ENCODE measurements around the gene SMAD2.
"Not testable (repeated sequence)": the region's sequence is repeated elsewhere in the genome, so short reads cannot be mapped to it uniquely, and the experiment has no call there.

SMAD2 gene

DNA sequence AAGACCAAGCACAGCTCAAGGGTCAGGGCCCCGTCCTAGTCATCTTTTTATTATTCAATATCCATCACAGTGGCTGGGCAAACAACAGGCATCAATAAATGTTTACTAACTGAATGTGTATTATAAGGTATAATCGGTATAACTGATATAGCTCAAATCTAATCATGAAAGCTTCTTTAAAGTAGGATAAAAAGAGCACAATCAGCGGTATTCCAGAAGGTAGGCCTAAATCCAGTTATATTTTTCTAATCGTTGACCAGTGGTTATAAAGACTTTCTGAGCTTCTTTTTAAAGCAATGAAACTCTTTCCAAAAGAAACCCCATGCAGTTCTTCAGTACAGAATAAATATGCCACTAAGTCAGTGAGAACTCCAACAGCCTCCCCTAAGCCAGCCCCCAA is 92.1 kb downstream of the SMAD2 start:
- DNase-seq = no peak

DNA sequence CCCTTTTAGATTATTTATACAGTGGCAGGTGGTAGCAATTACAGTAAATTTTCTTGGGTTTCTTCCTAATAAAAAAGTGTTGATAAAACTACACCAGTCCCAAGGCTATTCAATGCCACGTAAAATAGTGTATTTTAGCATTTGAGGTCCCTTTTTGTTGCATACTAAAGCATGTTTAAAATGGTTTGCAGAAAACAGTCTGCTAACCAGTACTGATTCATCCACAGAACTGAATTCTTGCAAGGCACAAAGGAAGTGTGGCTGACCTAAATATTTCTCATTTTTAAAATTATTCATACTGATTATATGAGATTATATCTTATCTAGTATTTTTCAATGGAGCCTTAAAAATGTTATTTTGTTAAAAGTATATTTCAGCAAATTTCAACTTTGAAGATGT is 98.1 kb downstream of the SMAD2 start:
- no peak for DNase-seq

DNA sequence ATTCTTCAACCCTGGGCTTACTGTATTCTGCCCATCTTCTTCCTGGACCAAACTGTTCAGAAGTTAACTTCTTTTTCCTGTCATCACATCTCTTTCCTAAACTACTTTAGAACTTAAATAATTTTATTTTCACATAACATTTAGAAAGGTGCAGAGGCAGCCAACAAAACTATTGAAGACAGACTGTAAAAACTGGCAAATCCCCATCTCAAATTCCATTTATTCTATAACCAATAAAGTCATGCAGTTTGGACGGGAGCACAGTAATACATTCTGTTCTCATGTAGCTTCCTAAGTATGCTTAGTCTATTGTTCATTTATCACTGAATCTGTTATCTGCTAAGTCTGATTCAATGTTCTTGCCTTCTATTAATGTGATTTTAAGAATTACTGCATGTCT is 99.1 kb downstream of the SMAD2 start:
- no peak for DNase-seq

DNA sequence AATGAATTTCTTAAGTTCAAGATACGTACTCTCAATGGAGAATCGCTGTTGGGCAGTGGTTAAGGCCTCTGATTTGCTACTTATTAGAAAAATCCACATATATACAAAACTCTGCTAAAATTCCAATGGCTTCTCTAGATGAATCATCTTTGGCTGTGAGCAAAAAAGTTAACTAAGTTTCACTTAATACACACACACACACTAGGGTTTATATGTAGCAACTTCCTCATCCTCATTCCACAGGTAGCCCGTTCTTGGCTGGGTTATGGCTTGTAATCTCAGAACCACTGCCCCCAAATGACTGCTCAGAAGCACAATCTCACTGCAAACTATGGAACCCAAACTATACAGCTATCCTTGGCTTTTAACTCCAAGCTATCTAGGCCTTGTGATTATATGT is 99.7 kb downstream of the SMAD2 start:
- no peak for DNase-seq

DNA sequence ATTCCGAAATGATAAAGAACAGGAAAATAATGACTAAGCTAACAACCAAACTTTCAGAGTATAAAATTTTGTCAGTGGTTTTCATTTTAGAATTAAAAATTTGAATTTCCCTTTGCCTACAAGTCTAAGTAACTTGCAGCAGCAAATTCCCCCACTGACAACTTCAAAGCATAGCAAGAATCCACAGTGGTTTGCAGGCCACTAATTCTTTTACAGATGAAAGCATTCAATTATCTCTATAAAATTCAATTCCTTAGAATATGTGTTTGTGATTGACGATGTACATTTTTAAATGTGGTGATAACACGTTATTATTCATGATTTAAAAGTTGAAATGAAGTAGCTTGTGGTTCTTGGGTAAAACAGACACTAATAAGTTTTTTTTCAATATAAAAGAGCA is 100.6 kb downstream of the SMAD2 start:
- DNase-seq = no peak

DNA sequence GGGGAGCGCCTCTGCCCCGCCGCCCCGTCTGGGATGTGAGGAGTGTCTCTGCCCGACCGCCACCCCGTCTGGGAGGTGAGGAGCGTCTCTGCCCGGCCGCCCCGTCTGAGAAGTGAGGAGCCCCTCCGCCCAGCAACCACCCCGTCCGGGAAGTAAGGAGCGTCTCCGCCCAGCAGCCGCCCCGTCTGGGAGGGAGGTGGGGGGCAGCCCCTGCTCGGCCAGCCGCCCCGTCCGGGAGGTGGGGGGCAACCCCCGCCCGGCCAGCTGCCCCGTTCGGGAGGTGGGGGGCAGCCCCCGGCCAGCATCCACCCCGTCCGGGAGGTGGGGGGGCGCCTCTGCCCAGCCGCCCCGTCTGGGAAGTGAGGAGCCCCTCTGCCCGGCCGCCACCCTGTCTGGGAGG is 102.4 kb downstream of the SMAD2 start:
- DNase-seq = not testable (repeated sequence)

DNA sequence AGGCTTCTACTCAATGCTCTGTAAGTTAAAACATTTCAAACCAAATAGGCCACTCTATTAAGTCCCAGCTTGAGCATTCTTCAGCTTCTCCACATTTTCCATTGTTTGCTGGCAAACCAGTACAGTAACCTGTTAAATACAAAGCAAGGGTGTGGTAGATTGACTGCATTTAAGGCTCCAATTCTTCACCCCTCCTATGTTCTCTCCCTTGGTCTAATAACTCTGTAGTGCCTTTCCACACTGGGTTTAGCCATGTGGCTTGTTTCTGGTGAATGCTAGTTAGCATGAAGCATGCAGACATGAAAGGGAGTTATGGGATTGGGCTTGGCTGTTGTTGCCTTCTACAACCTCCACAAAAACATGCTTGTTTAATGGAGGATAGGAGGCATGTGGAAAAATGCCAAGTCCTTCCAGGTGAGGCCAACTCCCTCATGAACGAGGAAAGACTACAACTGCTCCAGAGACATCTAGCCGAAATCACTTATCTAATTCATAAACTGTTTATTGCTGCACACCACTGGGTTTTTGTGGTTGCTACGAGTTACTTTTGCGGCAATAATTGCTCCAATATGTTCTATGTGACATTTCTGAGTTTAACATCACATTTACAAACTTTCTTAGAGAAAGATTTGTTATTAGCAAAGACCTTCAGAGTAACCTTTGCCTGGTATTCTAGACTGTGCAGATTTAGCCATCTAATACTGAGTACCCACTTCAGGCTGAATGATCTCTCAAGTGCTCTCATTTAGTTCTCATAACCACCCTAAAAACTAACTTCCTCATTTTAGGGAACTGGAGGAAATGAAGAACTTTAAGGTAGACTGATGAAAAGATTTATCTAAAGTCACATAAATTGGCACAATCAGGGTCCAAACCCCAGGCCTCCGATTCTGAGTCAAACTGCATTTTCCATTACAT is 104.0 kb downstream of the SMAD2 start:
- no peak for DNase-seq

DNA sequence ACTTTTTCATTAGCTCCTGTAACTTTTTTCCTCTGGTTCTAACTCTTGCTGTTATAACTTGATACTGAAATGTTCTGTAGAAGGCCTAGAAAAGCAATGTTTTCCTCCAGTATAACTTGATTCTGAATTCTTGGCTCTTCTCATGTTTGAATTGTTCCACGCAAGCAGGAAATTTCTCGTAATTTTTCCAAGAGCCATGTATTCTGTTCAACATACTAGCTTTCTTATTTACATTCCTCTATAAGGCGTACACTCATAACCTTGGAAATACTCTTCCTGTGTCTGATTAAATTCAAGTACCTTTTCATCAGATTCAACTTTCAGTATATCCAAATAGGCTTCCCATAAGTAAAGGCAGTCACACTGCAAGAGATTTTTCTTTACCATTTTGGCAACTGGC is 109.1 kb downstream of the SMAD2 start:
- DNase-seq = no peak

DNA sequence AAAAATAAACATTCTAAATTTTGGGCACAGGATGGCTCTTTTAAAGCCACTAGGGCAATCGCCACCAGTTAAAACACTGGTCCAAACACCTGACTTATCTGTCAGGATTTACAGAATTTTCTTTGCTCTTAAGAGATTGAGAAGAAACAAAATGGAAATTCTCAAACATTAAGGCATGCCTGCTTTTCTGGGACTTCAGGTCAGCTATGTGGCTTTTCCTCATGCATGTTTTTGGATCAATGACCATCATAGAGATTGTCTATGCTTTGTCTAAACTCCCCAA is 112.7 kb downstream of the SMAD2 start:
- no peak for DNase-seq

DNA sequence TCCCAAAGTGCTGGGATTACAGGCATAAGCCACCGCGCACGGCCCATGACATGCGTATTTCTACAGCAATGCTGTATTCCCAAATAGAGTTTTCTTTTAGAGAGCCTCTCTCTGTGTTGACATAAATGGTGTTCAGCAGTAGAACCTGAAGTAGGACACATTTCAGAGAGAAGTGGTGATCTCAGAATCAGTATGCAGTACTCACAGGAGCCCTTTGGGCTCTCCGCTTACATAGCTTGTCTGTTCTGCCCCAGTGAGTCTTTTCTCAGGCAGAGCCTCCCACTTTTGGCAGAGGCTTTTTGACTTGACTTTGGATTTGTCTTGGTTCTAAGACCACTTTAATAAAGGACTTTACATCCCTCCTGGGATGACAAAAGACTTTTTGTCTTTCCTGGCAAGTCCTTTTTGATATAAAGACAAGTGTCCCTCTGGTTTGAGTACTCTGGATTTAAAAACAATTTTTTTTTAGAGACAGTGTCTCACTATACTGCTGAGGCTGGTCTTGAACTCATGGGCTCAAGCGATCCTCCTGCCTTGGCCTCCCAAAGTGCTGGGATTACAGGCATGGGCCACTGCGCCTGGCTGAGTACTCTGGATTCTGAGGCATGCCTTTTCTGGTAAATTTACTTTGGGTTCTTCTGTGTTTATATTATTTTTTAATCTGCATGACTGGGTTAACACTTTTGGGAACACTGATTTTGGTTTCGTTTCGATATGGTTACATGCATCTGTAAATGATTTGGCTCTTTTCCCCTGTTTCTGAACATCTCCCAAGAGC is 113.3 kb downstream of the SMAD2 start:
- no peak for DNase-seq

DNA sequence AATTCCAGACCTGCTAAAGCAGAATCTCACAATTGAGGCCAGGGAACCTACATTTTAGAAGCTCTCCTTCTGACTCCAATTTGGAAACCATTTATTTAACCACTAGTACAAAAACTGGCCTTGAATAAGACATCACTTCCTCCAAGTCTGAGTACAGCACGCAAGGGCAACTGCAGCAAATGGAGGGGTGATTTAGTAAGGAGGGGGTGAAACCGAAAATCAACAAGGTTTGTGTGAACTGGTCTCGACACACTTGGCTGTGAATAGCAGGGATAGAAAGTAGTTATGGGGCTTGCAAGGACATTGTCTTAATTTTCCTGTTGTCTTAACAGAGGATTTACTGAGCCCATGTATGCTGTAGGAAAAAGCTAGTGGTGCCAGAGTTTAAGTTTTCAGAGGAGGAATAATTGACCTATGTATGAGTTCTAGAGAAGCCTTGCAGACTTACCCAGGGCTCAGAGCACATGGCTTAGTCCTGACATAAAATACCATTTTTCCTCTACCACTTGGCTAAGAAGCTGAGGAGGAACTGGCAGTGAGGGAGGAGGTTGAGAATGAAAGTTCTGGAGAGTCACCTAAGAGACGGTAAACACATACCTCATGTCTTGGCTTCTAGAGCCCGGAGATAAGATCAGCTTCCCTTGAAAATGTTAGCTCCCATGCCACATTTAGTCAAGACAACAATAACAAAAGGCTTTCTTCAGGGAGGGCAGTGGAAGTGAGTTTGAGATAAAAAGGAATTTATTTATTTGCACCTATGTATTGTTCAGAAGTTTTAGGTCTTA is 114.8 kb downstream of the SMAD2 start:
- DNase-seq = no peak

DNA sequence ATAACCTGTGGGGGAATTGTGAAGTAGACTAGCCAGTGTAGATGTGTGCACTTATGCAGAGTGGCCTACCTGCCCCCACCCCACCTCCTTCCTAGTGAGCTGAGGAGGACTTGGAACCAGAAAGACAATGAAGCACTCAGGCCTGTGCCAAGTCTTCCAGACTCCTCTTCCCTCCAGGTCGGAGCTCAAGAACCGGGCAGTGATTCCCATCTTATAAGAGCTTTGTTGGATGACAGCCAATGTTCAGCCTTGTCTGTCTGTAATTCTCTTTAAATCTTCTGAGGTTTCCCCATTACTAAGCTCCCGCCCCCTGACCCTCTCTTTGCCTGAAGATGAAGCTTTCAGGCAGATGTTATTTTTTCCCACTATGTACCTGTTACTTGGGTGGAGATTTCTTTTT is 121.0 kb downstream of the SMAD2 start:
- DNase-seq = no peak

DNA sequence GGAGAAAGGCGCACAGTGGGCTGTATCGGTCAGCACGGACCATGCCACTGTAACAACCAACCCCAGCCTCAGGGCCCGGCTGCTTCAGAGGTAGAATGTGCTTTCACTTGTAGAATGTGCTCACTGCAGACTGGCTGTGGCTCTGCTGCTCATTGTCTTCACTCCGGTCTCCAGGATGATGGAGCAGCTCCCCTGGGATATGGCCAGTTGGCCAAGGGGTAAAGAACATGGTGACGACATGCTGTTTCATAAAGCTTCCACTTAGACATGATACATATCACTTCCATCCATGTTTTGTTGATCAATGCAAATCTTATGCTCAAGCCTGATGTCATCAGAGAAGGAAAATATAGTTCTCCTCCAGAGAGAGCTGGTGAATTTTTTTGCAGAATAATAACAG is 127.7 kb downstream of the SMAD2 start:
- no peak for DNase-seq

DNA sequence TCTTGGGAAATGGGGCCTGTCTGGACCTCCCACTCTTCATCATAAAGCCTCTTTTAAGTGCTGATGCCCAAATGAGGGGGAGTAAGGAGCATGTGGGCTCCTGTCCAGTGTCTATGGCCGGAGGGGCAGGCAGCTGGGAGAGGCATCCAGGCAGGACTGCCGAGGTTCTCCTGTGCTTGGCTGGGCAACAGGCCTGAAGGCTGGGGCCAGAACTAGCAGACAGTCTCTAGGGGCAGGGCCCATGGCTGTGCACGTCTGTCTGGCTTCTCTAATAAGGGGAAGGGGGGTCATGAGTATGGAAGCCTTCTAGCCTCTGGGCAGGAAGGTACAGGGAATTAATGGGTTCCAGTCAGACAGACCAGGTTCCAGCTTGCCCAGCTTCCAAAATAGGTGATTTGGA is 128.6 kb downstream of the SMAD2 start:
- DNase-seq = no peak

DNA sequence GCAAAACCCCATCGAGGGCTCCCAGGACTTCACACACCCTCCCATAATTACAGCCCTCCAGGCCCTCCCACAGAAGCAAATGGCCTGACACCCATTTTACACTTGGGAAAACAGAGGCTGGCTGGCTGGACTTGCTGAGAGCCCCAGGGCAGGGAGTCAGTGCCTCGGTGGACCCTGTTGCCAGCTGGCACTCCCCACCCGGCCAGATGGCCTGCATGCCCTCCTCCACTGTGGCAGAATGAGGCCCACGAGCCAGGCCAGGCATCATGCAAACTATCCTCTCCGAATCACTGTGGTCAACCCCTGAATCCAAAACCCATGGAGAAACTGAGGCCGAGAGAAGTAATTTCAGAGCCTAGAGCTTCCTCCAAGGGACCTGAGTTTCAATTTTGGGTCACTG is 129.7 kb downstream of the SMAD2 start:
- DNase-seq = no peak

DNA sequence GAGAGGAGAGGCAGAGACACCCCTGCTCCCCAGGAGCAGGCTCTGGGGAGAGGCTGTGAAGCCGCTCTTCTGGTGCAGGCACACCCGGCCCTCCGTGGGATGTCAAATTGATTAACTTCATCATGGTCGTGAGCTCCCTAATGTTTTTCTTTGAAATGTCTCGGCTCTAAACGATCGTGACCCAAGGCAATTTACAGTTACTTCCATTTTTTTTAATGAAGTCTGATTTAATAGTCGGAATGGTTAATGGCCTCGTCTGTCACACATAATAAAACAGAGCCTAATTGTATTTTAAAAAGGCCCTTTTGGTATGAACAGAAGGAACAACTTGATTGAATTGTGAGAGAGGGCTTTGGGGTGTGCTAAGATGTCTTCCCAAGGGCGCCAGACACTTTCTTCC is 130.2 kb downstream of the SMAD2 start:
- DNase-seq = no peak

DNA sequence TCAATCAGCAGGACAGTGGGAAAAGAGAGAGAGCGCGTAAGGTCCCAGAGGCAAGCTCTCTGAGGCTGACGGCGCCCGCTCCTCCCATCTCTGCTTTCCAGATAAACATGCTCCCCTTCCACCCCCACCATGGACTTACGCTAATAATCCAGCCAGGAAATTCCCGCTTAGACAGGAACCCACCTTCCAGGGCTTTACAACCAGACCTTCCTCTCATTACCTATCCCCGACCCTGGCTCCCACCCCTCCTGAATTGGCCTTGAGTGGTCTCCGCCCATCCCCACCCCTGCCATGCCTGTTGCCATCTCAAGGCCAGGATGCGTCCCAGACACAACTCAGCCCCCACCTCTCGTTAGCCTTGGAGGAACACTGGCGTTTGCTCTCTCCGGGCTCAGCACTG is 131.1 kb downstream of the SMAD2 start:
- no peak for DNase-seq

DNA sequence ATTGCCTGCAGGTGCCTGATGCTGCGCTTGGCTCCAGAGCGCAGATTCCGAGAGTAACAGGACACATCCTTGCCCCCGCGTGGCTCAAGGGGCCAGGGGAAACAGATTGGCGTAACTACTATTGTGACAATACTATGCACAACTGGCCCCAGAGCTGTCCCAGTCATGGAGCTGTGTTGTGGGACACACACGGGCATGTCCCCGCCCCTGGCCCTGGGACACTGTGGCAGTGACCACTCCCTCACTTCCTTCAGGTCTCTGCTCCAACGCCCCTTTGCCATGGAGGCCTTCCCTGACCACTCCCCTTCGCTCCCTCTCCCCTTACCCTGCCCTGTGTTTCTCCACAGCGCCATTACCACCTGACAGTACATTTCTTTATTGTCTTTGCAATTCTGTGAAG is 132.1 kb downstream of the SMAD2 start:
- DNase-seq = no peak

DNA sequence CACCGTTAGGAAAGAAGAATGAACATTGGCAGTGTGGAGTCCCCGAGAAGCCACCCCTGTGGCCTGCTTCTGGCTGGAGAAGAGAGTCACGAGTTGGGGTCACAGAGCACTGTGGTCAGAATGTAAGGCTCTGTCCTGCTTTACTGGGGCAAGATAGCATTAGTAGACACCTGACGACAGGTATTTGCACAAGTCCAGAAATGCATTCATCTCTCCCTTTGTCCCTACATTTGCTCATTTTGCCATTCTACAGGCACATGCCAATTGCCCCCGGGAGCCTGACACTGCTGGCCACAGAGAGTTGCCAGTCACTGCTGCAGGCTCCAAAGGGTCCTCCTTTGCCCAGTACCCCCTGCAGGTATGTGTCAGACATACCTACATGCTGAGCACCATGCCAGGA is 133.3 kb downstream of the SMAD2 start:
- DNase-seq = no peak

DNA sequence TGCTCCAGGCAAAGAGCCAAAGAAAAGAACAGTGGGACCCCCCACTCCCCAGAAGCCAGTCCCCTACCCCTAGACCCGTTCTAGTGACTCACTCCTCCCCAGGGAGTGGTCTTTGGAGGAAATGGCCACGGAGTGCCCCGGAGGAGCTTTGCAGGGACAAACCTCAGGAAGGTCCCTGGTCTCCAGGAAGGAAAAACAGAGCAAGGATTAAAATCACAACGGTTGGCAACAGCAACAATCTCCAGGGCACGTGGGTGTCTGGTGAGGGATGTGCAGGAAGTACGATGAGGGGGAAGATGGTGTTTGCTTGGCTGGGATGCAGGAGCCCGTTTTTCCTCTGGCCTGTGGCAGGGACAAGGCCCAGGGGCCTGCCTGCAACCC is 135.0 kb downstream of the SMAD2 start:
- DNase-seq = no peak

DNA sequence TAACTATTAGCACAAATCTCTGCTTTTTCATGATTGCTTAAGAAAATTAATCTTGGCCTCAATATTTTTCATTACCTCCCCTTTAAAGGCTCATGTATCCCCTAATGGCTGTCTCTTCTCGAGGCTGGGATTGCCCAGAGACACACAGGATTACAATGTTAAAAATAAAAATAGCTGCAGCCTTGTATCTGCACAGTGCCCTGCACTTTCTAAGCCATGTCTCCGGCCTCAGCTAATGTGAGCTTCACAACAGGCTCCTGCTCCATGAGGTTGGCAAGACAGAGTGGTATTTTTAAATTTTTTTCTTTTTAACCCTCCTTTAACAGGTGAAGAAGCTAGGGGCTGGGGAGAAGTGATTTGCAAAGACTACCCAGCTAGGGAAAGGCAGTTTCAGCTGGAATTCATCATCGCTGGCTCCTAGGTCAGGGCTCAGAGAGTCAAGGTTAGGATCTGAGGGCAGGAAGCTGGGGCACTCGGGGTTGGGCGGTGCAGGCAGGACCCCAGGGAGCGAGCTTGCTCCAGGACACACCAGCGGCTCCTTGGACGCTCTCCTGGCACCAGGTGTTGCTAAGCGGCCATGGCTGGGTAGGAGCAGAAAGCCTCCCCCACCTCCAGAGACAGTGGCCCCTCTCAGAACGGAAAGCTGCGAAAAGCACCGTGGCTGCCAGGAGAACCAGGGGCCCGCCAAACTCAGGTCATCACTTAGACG is 135.6 kb downstream of the SMAD2 start:
- no peak for DNase-seq

DNA sequence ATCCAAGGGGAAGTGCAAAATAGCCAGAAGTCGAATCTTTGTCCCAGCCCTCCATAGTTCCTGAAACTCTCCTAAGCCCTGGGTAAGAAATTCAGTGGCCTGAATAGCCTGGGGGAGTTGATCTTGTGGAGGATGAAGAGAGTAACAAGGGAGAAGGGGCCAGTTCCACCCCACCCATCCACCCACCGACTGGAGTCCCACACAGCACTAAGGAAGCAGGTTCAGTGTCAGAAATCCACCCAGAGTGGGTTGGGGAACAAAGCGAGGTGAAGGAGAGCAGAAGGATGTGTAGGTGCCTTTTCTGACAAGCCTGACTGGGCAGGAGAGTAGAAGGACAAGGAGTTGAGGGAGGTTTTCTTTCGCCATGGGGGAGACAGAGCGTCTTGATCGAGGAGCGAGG is 136.8 kb downstream of the SMAD2 start:
- DNase-seq = no peak

DNA sequence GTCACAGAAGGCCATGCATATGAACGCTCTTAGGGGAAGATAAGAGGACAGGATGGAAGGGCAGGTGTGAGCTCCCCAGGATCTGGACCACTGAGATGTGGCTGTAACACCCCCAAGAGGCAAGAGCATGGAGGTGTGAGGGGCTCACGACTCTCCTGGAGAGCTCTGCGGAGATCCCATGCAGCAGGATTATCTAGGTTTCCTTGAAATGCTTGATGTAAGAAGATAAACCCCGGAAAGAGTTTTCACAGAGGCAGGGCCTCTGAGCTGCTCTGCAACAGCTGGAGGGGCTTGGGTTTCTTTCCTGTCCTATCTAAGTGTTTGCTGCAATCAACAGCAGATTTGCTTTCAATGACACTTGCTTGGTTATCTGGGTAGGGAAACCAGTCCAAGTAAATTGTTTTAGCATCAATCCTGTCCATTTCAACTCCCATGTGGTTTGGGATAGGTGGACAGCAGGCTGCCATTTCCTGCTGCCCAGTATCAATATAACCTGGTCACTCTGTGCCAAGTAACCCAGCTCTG is 138.9 kb downstream of the SMAD2 start:
- no peak for DNase-seq

All from fibroblast of skin of abdomen (primary cell).